PFSK-1 (cell line): ENCODE results near the gene GLS.

Experiments
- POLR2AphosphoS5 ChIP-seq: IDR thresholded peaks from 2 replicates; pipeline ENCODE4 v1.6.1; 2012; ENCODE audit warnings: low read depth, mild to moderate bottlenecking, control low read depth, low read length, moderate library complexity
- SIN3A ChIP-seq: IDR thresholded peaks from 2 replicates; pipeline ENCODE4 v1.6.1; 2012; ENCODE audit warnings: mild to moderate bottlenecking, low read length, moderate library complexity, borderline replicate concordance; ENCODE audit not compliant: insufficient read depth
- TAF1 ChIP-seq: IDR thresholded peaks from 2 replicates; pipeline ENCODE4 v1.6.1; 2012; ENCODE audit warnings: low read length, control low read depth, borderline replicate concordance; ENCODE audit not compliant: insufficient read depth
- TF ChIP-seq, protein P1 (sequence below), 2 experiments: IDR thresholded peaks; 2 replicates each; pipeline versions ENCODE4 v1.6.1 to v1.8.0; 2011 to 2012; ENCODE audit warnings: low read depth in 2 of 2, low read length in 2 of 2, control low read depth in 1 of 2, inconsistent platforms in 1 of 2, mild to moderate bottlenecking in 1 of 2, moderate library complexity in 1 of 2; ENCODE audit not compliant: insufficient read depth in 1 of 2

- TF ChIP-seq POLR2AphosphoS5 (no peak), TAF1 (no peak), SIN3A (no peak)
- TF ChIP-seq, protein P1, sequence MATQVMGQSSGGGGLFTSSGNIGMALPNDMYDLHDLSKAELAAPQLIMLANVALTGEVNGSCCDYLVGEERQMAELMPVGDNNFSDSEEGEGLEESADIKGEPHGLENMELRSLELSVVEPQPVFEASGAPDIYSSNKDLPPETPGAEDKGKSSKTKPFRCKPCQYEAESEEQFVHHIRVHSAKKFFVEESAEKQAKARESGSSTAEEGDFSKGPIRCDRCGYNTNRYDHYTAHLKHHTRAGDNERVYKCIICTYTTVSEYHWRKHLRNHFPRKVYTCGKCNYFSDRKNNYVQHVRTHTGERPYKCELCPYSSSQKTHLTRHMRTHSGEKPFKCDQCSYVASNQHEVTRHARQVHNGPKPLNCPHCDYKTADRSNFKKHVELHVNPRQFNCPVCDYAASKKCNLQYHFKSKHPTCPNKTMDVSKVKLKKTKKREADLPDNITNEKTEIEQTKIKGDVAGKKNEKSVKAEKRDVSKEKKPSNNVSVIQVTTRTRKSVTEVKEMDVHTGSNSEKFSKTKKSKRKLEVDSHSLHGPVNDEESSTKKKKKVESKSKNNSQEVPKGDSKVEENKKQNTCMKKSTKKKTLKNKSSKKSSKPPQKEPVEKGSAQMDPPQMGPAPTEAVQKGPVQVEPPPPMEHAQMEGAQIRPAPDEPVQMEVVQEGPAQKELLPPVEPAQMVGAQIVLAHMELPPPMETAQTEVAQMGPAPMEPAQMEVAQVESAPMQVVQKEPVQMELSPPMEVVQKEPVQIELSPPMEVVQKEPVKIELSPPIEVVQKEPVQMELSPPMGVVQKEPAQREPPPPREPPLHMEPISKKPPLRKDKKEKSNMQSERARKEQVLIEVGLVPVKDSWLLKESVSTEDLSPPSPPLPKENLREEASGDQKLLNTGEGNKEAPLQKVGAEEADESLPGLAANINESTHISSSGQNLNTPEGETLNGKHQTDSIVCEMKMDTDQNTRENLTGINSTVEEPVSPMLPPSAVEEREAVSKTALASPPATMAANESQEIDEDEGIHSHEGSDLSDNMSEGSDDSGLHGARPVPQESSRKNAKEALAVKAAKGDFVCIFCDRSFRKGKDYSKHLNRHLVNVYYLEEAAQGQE (IDR thresholded peaks at IDR 0.05; ENCODE audit: insufficient read depth in 1 of 2, low read depth in 2 of 2, low read length in 2 of 2) = no peak
These were observed 39.5 kb downstream of the GLS start for GRCh38 chr2:190920085-190920484.
